ENCODE results near the gene GRAP.

DNA sequence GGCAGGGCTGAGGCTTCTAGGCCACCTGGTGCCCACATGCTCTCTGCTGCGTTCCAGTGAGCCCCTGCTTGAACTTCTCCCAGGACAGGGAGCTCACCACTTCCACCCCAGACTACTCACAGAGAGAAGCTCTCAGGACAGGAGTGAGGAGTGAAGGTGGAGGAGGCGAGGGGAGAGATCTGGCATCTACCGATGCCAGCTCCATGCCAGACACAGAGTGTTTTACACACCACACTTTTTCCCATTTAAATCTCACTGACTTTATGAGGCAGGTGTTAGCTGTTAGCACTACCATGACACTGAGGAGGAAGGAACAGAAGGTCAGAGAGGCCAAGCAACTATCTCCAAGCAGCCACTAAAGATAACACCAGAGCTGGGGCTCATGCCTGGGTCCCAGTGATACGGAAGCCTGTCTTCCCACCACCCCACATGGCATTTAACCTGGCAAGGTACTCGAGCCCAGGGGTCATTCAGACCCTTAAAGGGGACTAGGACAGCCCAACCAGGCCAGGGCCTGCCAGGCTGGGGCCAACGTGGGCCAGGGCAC is 49.0 kb downstream of the GRAP start:
- TF ChIP-seq POLR2AphosphoS5 (IDR thresholded peaks at IDR 0.05; ENCODE audit: low read depth, low read length) (no peak), FOXP2 (optimal IDR thresholded peaks at IDR 0.05; ENCODE audit: borderline replicate concordance, extremely low read depth, extremely low read length, insufficient read depth) (no peak), TAF1 (IDR thresholded peaks at IDR 0.05; ENCODE audit: borderline replicate concordance, insufficient read depth, low read length) (no peak)
